Type B pancreatic cell (in vitro differentiated cells): ENCODE data around the gene KIF19. TPM values are rescaled to one million over a fixed set of nuclear protein-coding genes. Genes with fewer than 3 reads are reported as not detected.

Source experiments
- DNase-seq: peaks from one replicate; pipeline ENCODE4 v3.0.0; 2021; ENCODE audit warnings: mixed read lengths; ENCODE audit not compliant: unreplicated experiment; ENCODE audit errors: extremely low spot score
- H3K27ac Mint-ChIP-seq: 2 replicates; pipeline ENCODE4 v1.8.0; 2021; ENCODE audit warnings: mild to moderate bottlenecking, mixed read lengths
- H3K27me3 Mint-ChIP-seq: 2 replicates; pipeline ENCODE4 v1.8.0; 2021; ENCODE audit warnings: mixed read lengths
- H3K36me3 Mint-ChIP-seq: 2 replicates; pipeline ENCODE4 v1.8.0; 2021; ENCODE audit warnings: mixed read lengths
- H3K4me1 Mint-ChIP-seq: one replicate; pipeline ENCODE4 v1.8.0; 2021; ENCODE audit warnings: mixed read lengths; ENCODE audit not compliant: unreplicated experiment
- H3K4me3 Mint-ChIP-seq: 2 replicates; pipeline ENCODE4 v1.8.0; 2021; ENCODE audit warnings: mild to moderate bottlenecking, mixed read lengths
- H3K9me3 Mint-ChIP-seq: 2 replicates; pipeline ENCODE4 v1.8.0; 2021; ENCODE audit warnings: mixed read lengths
- total RNA-seq: library from RNA; stranded (reverse); gene quantifications from 2 replicates; pipeline ENCODE4 v1.2.1, GENCODE V29; 2021; ENCODE audit warnings: low replicate concordance
- TF ChIP-seq, protein P1 (sequence below): fragments of 200-600 bp; sonication (generic); conservative IDR thresholded peaks from 2 replicates; pipeline ENCODE4 v1.5.0; 2021; ENCODE audit warnings: antibody characterized with exemption, mild to moderate bottlenecking

Gene KIF19
- total RNA-seq, 1 donor from 2014 or later: 2.9 TPM

GRCh38 chr17:74380086-74380958 lies 54.3 kb downstream of the KIF19 start:
- peak overlapping the region; percentile 61 for H3K27ac Mint-ChIP-seq
- peaks cover 16% of the 10 kb centered on the region for H3K4me1 Mint-ChIP-seq
- H3K9me3 Mint-ChIP-seq: no peaks in the 10 kb centered on the region
- H3K4me3 Mint-ChIP-seq: no peak overlapping the region
- no peaks in the 10 kb centered on the region for H3K36me3 Mint-ChIP-seq
- H3K27me3 Mint-ChIP-seq: peaks cover 11% of the 10 kb centered on the region
- DNase-seq: no peak
- TF ChIP-seq, protein P1, sequence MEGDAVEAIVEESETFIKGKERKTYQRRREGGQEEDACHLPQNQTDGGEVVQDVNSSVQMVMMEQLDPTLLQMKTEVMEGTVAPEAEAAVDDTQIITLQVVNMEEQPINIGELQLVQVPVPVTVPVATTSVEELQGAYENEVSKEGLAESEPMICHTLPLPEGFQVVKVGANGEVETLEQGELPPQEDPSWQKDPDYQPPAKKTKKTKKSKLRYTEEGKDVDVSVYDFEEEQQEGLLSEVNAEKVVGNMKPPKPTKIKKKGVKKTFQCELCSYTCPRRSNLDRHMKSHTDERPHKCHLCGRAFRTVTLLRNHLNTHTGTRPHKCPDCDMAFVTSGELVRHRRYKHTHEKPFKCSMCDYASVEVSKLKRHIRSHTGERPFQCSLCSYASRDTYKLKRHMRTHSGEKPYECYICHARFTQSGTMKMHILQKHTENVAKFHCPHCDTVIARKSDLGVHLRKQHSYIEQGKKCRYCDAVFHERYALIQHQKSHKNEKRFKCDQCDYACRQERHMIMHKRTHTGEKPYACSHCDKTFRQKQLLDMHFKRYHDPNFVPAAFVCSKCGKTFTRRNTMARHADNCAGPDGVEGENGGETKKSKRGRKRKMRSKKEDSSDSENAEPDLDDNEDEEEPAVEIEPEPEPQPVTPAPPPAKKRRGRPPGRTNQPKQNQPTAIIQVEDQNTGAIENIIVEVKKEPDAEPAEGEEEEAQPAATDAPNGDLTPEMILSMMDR: no peak

DNA sequence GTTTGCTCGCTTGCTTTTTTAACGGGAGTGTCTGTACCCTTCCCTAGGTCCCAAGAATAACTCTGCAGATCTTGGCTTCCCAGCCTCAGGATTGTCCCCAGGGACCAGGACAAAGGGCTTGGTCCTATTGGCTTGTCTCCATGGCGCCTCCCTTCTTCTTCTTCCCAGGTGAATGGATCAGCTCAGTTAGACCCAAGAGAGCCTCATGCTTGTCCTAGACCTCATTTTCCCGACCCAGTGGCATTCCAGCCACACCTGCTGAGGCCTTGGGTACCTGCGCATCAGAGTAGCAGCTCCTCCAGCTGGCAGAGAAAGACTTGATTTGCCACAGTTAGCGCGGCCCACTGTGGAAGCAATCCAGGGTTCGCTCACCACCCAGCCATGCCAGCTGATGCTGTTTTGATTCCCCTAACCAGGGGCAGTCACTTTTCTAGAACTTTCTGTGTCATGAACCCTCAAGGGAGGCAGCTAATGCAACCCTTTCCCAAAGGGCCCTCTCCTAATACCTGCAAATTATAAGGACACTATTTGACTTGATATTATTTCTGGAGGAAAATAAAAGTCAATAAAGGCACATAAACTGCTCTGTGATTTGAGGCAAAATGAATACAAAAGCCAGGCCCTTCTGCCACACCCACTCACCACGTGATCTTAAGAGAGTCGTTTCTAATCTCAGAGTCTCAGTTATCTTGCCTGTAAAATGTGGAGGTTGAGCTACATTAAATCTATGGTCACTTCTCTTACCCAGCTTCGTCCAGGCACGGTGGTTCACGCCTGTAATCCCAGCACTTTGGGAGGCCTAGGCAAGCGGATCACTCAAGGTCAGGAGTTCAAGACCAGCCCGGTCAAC lies 55.2 kb downstream of the KIF19 start:
- TF ChIP-seq, protein P1: no peak
- Mint-ChIP-seq H3K36me3 (no peaks in the 10 kb centered on the region), H3K4me1 (peaks cover 16% of the 10 kb centered on the region), H3K9me3 (no peaks in the 10 kb centered on the region), H3K4me3 (no peak overlapping the region), H3K27me3 (peaks cover 9% of the 10 kb centered on the region), H3K27ac (peak overlapping the region; percentile 61)
- no peak for DNase-seq

DNA sequence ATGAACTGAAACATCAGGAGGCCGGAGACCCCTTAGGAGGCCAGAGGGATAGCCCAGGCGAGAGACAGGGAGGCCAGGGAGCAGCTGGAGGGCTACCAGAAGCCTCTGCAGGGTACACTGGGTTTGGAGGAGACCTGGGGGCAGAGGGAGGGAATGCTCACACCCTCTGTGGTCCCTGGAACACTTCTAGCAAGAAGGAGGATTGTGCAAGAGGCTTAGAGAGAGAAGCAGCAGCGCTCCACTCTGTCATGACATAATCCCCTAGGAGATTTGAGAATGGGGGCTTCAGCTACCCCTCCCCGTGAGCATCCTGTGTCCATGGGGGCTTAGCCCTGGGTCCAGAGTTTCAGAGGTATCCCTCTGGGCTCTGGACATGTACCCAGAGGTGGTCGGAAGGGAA lies 57.1 kb downstream of the KIF19 start:
- H3K27me3 Mint-ChIP-seq: no peaks in the 10 kb centered on the region
- H3K9me3 Mint-ChIP-seq: no peaks in the 10 kb centered on the region
- H3K36me3 Mint-ChIP-seq: no peaks in the 10 kb centered on the region
- H3K4me1 Mint-ChIP-seq: peaks cover 16% of the 10 kb centered on the region
- TF ChIP-seq, protein P1: no peak
- no peak overlapping the region for H3K27ac Mint-ChIP-seq
- DNase-seq: no peak
- no peak overlapping the region for H3K4me3 Mint-ChIP-seq

- DNase-seq: no peak
- H3K4me1 Mint-ChIP-seq: peaks cover 13% of the 10 kb centered on the region
- no peaks in the 10 kb centered on the region for H3K9me3 Mint-ChIP-seq
- TF ChIP-seq, protein P1: no peak
- no peak overlapping the region for H3K4me3 Mint-ChIP-seq
- H3K27me3 Mint-ChIP-seq: no peaks in the 10 kb centered on the region
- no peak overlapping the region for H3K27ac Mint-ChIP-seq
- no peaks in the 10 kb centered on the region for H3K36me3 Mint-ChIP-seq
Observed at GRCh38 chr17:74385201-74385600, 59.2 kb downstream of the KIF19 start.

DNA sequence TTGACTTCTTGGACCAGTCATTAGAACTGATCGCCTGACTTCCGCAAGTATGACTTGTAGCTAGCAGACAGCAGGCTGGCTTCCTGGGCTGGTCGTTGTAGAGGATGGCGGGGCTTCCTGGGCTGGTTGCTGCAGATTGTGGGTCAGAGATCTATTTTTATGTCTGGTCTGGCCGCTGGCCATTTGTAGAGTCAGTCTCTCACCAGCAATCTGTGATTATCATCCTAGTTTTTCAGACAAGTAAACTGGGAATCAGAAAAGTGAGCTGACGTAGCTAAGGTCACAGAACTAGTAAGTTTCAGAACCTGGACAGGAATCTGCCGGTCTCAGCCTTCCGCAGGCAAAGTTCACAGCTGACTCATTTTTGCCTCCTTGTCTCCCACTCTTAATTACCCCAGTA lies 60.4 kb downstream of the KIF19 start:
- DNase-seq: no peak
- H3K27ac Mint-ChIP-seq: no peak overlapping the region
- H3K4me3 Mint-ChIP-seq: no peak overlapping the region
- no peaks in the 10 kb centered on the region for H3K9me3 Mint-ChIP-seq
- no peaks in the 10 kb centered on the region for H3K36me3 Mint-ChIP-seq
- peaks cover 1% of the 10 kb centered on the region for H3K4me1 Mint-ChIP-seq
- no peaks in the 10 kb centered on the region for H3K27me3 Mint-ChIP-seq
- TF ChIP-seq, protein P1: no peak
